ENCODE results near the gene SPATC1L. TPM values are rescaled to one million over a fixed set of nuclear protein-coding genes. Genes with fewer than 3 reads are reported as not detected.

Gene SPATC1L
- polyA plus RNA-seq, 2 of the 4 experiments (the other 2 are of a cell fraction), result 0.14 TPM; not detected in 1

DNA sequence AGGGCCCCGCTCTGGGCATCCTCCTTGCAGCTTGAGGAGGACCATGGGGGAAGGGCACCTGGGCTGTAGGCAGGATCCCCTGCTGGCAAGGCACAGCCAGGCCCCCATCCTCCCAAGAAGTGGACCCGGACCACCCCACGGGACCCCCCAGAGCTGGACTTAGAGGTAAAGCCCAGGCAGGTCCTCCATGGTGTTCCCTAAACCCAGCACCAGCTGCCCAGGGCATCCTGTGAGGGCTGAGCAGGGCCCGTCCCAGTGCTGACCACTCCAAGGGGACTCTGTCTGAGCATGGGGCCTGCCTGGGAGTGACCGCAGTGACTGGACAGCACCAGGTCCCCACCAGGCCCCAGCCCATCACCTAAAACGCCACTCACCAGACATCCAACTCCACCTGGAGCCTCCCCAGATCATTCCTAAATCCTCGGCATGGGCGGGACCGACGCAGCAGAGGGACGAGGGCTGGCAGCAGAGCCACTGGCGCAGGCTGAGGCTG lies 65.1 kb downstream of the SPATC1L start:
- 100% methylated on average over 7 of the region's 12 CpGs for WGBS (ENCODE audit: missing lambda C conversion rate)
- no peak for FAIRE-seq
- H3K4me1 ChIP-seq, result no peaks in the 10 kb centered on the region
- ChIA-PET POLR2A (no interaction called here), CTCF (interaction anchor here (0.6 kb wide), 1 partner anchor 148 kb away, joined by 3 read pairs; no protein-coding TSS in a partner anchor)
- no peak for ATAC-seq
- no peak for DNase-seq (ENCODE audit: low read depth in 1 of 2, low spot score in 1 of 2)
- H3K4me2 ChIP-seq, result no peak overlapping the region
- H3K9me3 ChIP-seq, result no peaks in the 10 kb centered on the region
- no peak overlapping the region for H3K4me3 ChIP-seq
- TF ChIP-seq CEBPB (IDR thresholded peaks at IDR 0.05) (no peak), RARB (CRISPR knock-in tag; IDR thresholded peaks at IDR 0.05) (no peak)
- H3K27ac ChIP-seq, result no peak overlapping the region

- DNase-seq (ENCODE audit: low read depth in 1 of 2, low spot score in 1 of 2), result no peak
- Histone ChIP-seq H3K9me3 (no peaks in the 10 kb centered on the region), H3K27ac (no peak overlapping the region), H3K4me1 (no peaks in the 10 kb centered on the region), H3K4me2 (no peak overlapping the region), H3K4me3 (no peak overlapping the region)
- no peak for ATAC-seq
- CTCF ChIA-PET, result interaction anchor here (0.6 kb wide), 1 partner anchor 147 kb away, joined by 3 read pairs; no protein-coding TSS in a partner anchor
- 76% methylated on average over 9 of the region's 27 CpGs for WGBS (ENCODE audit: missing lambda C conversion rate)
- TF ChIP-seq EHF (CRISPR knock-in tag; IDR thresholded peaks at IDR 0.05), result no peak
- no peak for TF ChIP-seq HOXA7 (CRISPR knock-in tag; IDR thresholded peaks at IDR 0.05)
- TF ChIP-seq CHD4 (IDR thresholded peaks at IDR 0.05; ENCODE audit: borderline replicate concordance), result no peak
- TF ChIP-seq, protein P1, sequence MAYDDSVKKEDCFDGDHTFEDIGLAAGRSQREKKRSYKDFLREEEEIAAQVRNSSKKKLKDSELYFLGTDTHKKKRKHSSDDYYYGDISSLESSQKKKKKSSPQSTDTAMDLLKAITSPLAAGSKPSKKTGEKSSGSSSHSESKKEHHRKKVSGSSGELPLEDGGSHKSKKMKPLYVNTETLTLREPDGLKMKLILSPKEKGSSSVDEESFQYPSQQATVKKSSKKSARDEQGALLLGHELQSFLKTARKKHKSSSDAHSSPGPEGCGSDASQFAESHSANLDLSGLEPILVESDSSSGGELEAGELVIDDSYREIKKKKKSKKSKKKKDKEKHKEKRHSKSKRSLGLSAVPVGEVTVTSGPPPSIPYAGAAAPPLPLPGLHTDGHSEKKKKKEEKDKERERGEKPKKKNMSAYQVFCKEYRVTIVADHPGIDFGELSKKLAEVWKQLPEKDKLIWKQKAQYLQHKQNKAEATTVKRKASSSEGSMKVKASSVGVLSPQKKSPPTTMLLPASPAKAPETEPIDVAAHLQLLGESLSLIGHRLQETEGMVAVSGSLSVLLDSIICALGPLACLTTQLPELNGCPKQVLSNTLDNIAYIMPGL (CRISPR knock-in tag; IDR thresholded peaks at IDR 0.05; ENCODE audit: borderline replicate concordance), result no peak
- TF ChIP-seq HES2 (IDR thresholded peaks at IDR 0.05), result no peak
- TF ChIP-seq HEYL (CRISPR knock-in tag; IDR thresholded peaks at IDR 0.05), result no peak
- no peak for TF ChIP-seq CTCF (IDR thresholded peaks at IDR 0.05)
- TF ChIP-seq TP53 (CRISPR knock-in tag; IDR thresholded peaks at IDR 0.05), result no peak
- TF ChIP-seq RARB (CRISPR knock-in tag; IDR thresholded peaks at IDR 0.05), result no peak
- TF ChIP-seq CHD2 (IDR thresholded peaks at IDR 0.05; ENCODE audit: low read length, partially characterized antibody), result no peak
- TF ChIP-seq GATA3 (IDR thresholded peaks at IDR 0.05; ENCODE audit: borderline replicate concordance), result no peak
- TF ChIP-seq CBX8 (IDR thresholded peaks at IDR 0.05), result no peak
- TF ChIP-seq CEBPB (IDR thresholded peaks at IDR 0.05), result no peak
- POLR2A ChIA-PET, result no interaction called here
- no peak for FAIRE-seq
Measured at GRCh38 chr21:46118316-46119143, 65.7 kb downstream of the SPATC1L start.

DNA sequence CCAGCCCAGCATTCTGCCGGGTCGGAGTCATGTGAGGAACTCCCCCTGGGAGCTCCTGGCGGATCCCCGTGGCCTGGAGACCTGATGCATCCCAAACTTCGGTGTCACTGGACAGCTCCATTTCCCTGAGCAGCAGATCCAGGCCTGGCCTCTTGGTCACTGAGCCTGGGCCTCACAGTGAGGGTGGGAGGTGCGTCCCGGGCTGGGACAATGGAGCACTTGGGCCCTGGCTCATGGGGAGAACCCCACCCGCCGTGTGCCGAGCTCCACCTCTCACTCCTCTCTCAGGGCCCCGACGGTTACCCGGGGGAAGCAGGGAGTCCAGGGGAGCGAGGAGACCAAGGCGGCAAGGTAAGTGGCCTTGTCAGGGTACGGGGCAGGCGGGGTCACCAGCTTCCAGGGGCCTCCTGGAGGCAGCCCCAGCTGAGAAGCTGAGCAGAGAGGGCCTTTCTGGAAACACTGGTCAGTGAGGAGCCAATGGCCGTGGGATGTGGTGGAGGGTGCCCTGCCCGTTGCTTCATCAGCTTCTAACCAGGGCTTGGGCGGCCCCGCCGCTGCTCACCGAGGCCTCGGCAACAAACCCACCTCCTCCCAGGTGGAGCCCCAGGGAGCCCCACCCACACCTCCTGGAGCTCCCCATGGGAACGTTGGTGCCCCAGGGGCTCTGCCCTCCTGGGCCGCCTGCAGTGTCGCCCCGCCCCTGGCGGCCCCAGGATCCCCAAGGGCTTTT lies 66.5 kb downstream of the SPATC1L start:
- CTCF ChIA-PET, result no interaction called here
- ATAC-seq (no peak), DNase-seq (ENCODE audit: low read depth in 1 of 2, low spot score in 1 of 2) (no peak), FAIRE-seq (no peak)
- Histone ChIP-seq H3K4me3 (no peak overlapping the region), H3K9me3 (no peaks in the 10 kb centered on the region), H3K27ac (no peak overlapping the region), H3K4me1 (no peaks in the 10 kb centered on the region), H3K4me2 (no peak overlapping the region)
- no peak for TF ChIP-seq FOXS1 (CRISPR knock-in tag; IDR thresholded peaks at IDR 0.05)
- no peak for TF ChIP-seq RARB (CRISPR knock-in tag; IDR thresholded peaks at IDR 0.05)
- TF ChIP-seq CHD4 (IDR thresholded peaks at IDR 0.05; ENCODE audit: borderline replicate concordance), result no peak
- TF ChIP-seq, protein P2, sequence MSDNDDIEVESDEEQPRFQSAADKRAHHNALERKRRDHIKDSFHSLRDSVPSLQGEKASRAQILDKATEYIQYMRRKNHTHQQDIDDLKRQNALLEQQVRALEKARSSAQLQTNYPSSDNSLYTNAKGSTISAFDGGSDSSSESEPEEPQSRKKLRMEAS (IDR thresholded peaks at IDR 0.05), result no peak
- no peak for TF ChIP-seq RFX5 (IDR thresholded peaks at IDR 0.05)
- TF ChIP-seq ZC3H11A (IDR thresholded peaks at IDR 0.05), result no peak
- TF ChIP-seq, protein P3, sequence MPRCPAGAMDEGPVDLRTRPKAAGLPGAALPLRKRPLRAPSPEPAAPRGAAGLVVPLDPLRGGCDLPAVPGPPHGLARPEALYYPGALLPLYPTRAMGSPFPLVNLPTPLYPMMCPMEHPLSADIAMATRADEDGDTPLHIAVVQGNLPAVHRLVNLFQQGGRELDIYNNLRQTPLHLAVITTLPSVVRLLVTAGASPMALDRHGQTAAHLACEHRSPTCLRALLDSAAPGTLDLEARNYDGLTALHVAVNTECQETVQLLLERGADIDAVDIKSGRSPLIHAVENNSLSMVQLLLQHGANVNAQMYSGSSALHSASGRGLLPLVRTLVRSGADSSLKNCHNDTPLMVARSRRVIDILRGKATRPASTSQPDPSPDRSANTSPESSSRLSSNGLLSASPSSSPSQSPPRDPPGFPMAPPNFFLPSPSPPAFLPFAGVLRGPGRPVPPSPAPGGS (IDR thresholded peaks at IDR 0.05), result no peak
- TF ChIP-seq, protein P4, sequence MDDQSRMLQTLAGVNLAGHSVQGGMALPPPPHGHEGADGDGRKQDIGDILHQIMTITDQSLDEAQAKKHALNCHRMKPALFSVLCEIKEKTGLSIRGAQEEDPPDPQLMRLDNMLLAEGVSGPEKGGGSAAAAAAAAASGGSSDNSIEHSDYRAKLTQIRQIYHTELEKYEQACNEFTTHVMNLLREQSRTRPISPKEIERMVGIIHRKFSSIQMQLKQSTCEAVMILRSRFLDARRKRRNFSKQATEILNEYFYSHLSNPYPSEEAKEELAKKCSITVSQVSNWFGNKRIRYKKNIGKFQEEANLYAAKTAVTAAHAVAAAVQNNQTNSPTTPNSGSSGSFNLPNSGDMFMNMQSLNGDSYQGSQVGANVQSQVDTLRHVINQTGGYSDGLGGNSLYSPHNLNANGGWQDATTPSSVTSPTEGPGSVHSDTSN (IDR thresholded peaks at IDR 0.05), result no peak
- 74% methylated on average over 14 of the region's 29 CpGs for WGBS (ENCODE audit: missing lambda C conversion rate)
- POLR2A ChIA-PET, result no interaction called here
